Kidney (tissue), 14 donors: ENCODE measurements around the gene ATP1B1. TPM values are rescaled to one million over a fixed set of nuclear protein-coding genes. Genes with fewer than 3 reads are reported as not detected.

Source experiments
- DNase-seq, 5 donors: peaks; one replicate each; pipeline ENCODE4 v3.0.0-alpha.2; 2013 to 2020
- FAIRE-seq: peaks from 2 replicates; lab custom pipeline; 2012; peaks lifted over from hg19 to GRCh38; lab: Jason Lieb, UNC
- H3K27ac ChIP-seq, 2 donors: one replicate each; pipeline ENCODE4 v1.7.0; 2013; ENCODE audit warnings: low read depth in 2 of 2, low read length in 2 of 2, inconsistent platforms in 1 of 2
- H3K27me3 ChIP-seq: one replicate; pipeline ENCODE4 v1.7.1; 2013; ENCODE audit warnings: low read length, inconsistent platforms; ENCODE audit not compliant: control insufficient read depth, insufficient read depth
- H3K36me3 ChIP-seq, 3 donors: one replicate each; pipeline versions ENCODE4 v1.7.0 to v1.7.1; 2013; ENCODE audit warnings: low read length in 3 of 3, control low read depth in 1 of 3, inconsistent platforms in 1 of 3; ENCODE audit not compliant: insufficient read depth in 3 of 3, control insufficient read depth in 2 of 3
- H3K4me1 ChIP-seq, 3 donors: one replicate each; pipeline versions ENCODE4 v1.7.0 to v1.7.1; 2013; ENCODE audit warnings: low read length in 3 of 3, inconsistent platforms in 1 of 3, low read depth in 1 of 3; ENCODE audit not compliant: control insufficient read depth in 2 of 3, insufficient read depth in 2 of 3
- H3K4me3 ChIP-seq, 3 donors: one replicate each; pipeline versions ENCODE4 v1.7.0 to v1.8.1; 2013; ENCODE audit warnings: low read length in 3 of 3, control low read depth in 1 of 3, inconsistent platforms in 1 of 3
- H3K9ac ChIP-seq, 3 donors: one replicate each; pipeline versions ENCODE4 v1.7.0 to v1.7.1; 2013; ENCODE audit warnings: low read length in 3 of 3, control low read depth in 1 of 3, inconsistent platforms in 1 of 3
- H3K9me3 ChIP-seq, 3 donors: one replicate each; pipeline versions ENCODE4 v1.7.0 to v1.7.1; 2013; ENCODE audit warnings: low read length in 3 of 3, control low read depth in 1 of 3, inconsistent platforms in 1 of 3; ENCODE audit not compliant: control insufficient read depth in 2 of 3, insufficient read depth in 1 of 3
- intact Hi-C: fragments of 100-400 bp; cut with DNase I; formaldehyde crosslinking; loops from one replicate; pipeline ENCODE4 v1.11.1; 2022
- polyA plus RNA-seq: library from polyadenylated mRNA; stranded (reverse); fragments of 350-450 nt; fragmentation: Illumina TruSeq; extraction: RNeasy Lipid Tissue Mini Kit (QIAGEN cat#74804); gene quantifications from one replicate; pipeline ENCODE4 v1.2.3, GENCODE V29; 2014; ENCODE audit warnings: low read depth, low replicate concordance; ENCODE audit not compliant: insufficient read depth
- total RNA-seq: library from RNA; stranded (reverse); fragmentation: NEBNext Ultra II Directional; extraction: Animal tissue kit (Norgen Biotek cat#: 25700); gene quantifications from one replicate; pipeline ENCODE4 v1.2.1, GENCODE V29; 2021
- TF ChIP-seq, protein P1 (sequence below): IDR thresholded peaks from 3 replicates; pipeline ENCODE4 v1.5.1; 2012; ENCODE audit warnings: mild to moderate bottlenecking, moderate library complexity, borderline replicate concordance; ENCODE audit not compliant: insufficient read depth; ENCODE audit errors: extremely low read depth
- donor health status: control.
- donor health status: control.
- donor health status: control.
- donor health status: control.
- donor health status: control.
- donor health status: DM: yes; HTN: yes; CAD: no.
- donor health status: Normal renal cell carcinoma (clear cell type).

ATP1B1 gene
- total and polyA plus RNA-seq, 2 donors from 2014 or later = 686 to 1,441 TPM

GRCh38 chr1:169146576-169147214 is 40.2 kb downstream of the ATP1B1 start:
- Histone ChIP-seq H3K36me3 (no peaks in the 10 kb centered on the region), H3K27ac (peak overlapping the region; percentile 20 to 75), H3K9me3 (no peaks in the 10 kb centered on the region), H3K4me3 (no peak overlapping the region), H3K27me3 (no peaks in the 10 kb centered on the region), H3K4me1 (peaks cover 0 to 47% (median 9%) of the 10 kb centered on the region in 3 donors), H3K9ac (no peak overlapping the region)
- FAIRE-seq (no peak), DNase-seq (no peak)
- intact Hi-C loops = no loop called here
- TF ChIP-seq, protein P1, sequence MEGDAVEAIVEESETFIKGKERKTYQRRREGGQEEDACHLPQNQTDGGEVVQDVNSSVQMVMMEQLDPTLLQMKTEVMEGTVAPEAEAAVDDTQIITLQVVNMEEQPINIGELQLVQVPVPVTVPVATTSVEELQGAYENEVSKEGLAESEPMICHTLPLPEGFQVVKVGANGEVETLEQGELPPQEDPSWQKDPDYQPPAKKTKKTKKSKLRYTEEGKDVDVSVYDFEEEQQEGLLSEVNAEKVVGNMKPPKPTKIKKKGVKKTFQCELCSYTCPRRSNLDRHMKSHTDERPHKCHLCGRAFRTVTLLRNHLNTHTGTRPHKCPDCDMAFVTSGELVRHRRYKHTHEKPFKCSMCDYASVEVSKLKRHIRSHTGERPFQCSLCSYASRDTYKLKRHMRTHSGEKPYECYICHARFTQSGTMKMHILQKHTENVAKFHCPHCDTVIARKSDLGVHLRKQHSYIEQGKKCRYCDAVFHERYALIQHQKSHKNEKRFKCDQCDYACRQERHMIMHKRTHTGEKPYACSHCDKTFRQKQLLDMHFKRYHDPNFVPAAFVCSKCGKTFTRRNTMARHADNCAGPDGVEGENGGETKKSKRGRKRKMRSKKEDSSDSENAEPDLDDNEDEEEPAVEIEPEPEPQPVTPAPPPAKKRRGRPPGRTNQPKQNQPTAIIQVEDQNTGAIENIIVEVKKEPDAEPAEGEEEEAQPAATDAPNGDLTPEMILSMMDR = no peak

GRCh38 chr1:169148472-169149252 is 42.2 kb downstream of the ATP1B1 start:
- intact Hi-C loops = no loop called here
- peak; percentile 68 for FAIRE-seq
- H3K9ac ChIP-seq = no peak overlapping the region
- H3K9me3 ChIP-seq = no peaks in the 10 kb centered on the region
- TF ChIP-seq, protein P1 = no peak
- no peaks in the 10 kb centered on the region for H3K27me3 ChIP-seq
- peak in 3 of 5 donors; percentile 42 to 87 (median 80) for DNase-seq
- no peaks in the 10 kb centered on the region for H3K36me3 ChIP-seq
- peaks cover 0 to 36% (median 7%) of the 10 kb centered on the region in 3 donors for H3K4me1 ChIP-seq
- no peak overlapping the region for H3K4me3 ChIP-seq
- H3K27ac ChIP-seq = peak overlapping the region; percentile 69 to 87

- H3K36me3 ChIP-seq = no peaks in the 10 kb centered on the region
- intact Hi-C loops = no loop called here
- H3K27me3 ChIP-seq = no peaks in the 10 kb centered on the region
- TF ChIP-seq, protein P1 = no peak
- H3K9me3 ChIP-seq = no peaks in the 10 kb centered on the region
- FAIRE-seq (no peak), DNase-seq (no peak)
- H3K9ac ChIP-seq = no peak overlapping the region
- peaks cover 0 to 29% (median 7%) of the 10 kb centered on the region in 3 donors for H3K4me1 ChIP-seq
- H3K4me3 ChIP-seq = no peak overlapping the region
- peak overlapping the region in 1 of 2 donors; percentile 17 for H3K27ac ChIP-seq
Measured at GRCh38 chr1:169149555-169150286, 43.2 kb downstream of the ATP1B1 start.
